Measurements from ENCODE around the gene SBK3.

Gene SBK3

GRCh38 chr19:55491546-55492360 lies 53.6 kb downstream of the SBK3 start:
- no peak for DNase-seq (ENCODE audit: low read depth in 4 of 4, low spot score in 1 of 4)
